Measurements from ENCODE around the gene LAMA4.

- TF ChIP-seq TCF4 (CRISPR knock-in tag; IDR thresholded peaks at IDR 0.05; ENCODE audit: borderline replicate concordance) (no peak), POU6F1 (CRISPR knock-in tag; IDR thresholded peaks at IDR 0.05; ENCODE audit: borderline replicate concordance, low read depth) (no peak), GLIS3 (CRISPR knock-in tag; IDR thresholded peaks at IDR 0.05) (no peak), CREB5 (CRISPR knock-in tag; IDR thresholded peaks at IDR 0.05; ENCODE audit: low read depth) (no peak), ISL1 (CRISPR knock-in tag; IDR thresholded peaks at IDR 0.05) (no peak), PPARA (CRISPR knock-in tag; IDR thresholded peaks at IDR 0.05; ENCODE audit: borderline replicate concordance) (no peak), PATZ1 (CRISPR knock-in tag; IDR thresholded peaks at IDR 0.05; ENCODE audit: borderline replicate concordance) (no peak), ARNTL (CRISPR knock-in tag; IDR thresholded peaks at IDR 0.05; ENCODE audit: borderline replicate concordance, low read depth) (no peak), ZFP30 (CRISPR knock-in tag; IDR thresholded peaks at IDR 0.05) (no peak), BACH2 (CRISPR knock-in tag; IDR thresholded peaks at IDR 0.05; ENCODE audit: borderline replicate concordance) (no peak), SNAI2 (CRISPR knock-in tag; IDR thresholded peaks at IDR 0.05) (no peak)
Observed at GRCh38 chr6:112155886-112156285, 98.5 kb downstream of the LAMA4 start.

Measured in SK-N-SH treated with all-trans-retinoic acid at 6 μM for 48 hours (cell line).